Measurements from ENCODE around the gene SELENON.

SELENON gene

GRCh38 chr1:25867210-25867991 lies 67.4 kb downstream of the SELENON start:
- no peak for DNase-seq
